Retinal pigment epithelial cell (primary cell): Measurements from ENCODE around the gene BID.

Source experiments
- DNase-seq: peaks from one replicate; pipeline ENCODE4 v3.0.0-alpha.2; 2010; ENCODE audit warnings: low read depth
- H3K4me3 ChIP-seq: 2 replicates; pipeline ENCODE4 v1.5.1; 2011; ENCODE audit warnings: mild to moderate bottlenecking, low read length, control low read depth, moderate library complexity
- TF ChIP-seq, protein P1 (sequence below): conservative IDR thresholded peaks from 2 replicates; pipeline ENCODE4 v1.5.1; 2011; ENCODE audit warnings: low read depth, low read length, control low read depth, inconsistent platforms

BID gene

GRCh38 chr22:17803609-17804270, 29.5 kb upstream of the BID start:
- H3K4me3 ChIP-seq = no peak overlapping the region
- DNase-seq = no peak
- TF ChIP-seq, protein P1, sequence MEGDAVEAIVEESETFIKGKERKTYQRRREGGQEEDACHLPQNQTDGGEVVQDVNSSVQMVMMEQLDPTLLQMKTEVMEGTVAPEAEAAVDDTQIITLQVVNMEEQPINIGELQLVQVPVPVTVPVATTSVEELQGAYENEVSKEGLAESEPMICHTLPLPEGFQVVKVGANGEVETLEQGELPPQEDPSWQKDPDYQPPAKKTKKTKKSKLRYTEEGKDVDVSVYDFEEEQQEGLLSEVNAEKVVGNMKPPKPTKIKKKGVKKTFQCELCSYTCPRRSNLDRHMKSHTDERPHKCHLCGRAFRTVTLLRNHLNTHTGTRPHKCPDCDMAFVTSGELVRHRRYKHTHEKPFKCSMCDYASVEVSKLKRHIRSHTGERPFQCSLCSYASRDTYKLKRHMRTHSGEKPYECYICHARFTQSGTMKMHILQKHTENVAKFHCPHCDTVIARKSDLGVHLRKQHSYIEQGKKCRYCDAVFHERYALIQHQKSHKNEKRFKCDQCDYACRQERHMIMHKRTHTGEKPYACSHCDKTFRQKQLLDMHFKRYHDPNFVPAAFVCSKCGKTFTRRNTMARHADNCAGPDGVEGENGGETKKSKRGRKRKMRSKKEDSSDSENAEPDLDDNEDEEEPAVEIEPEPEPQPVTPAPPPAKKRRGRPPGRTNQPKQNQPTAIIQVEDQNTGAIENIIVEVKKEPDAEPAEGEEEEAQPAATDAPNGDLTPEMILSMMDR = no peak

GRCh38 chr22:17802822-17803221, 28.6 kb upstream of the BID start:
- TF ChIP-seq, protein P1 = no peak
- DNase-seq = no peak
- no peak overlapping the region for H3K4me3 ChIP-seq

GRCh38 chr22:17802411-17802810, 28.1 kb upstream of the BID start:
- TF ChIP-seq, protein P1 = no peak
- no peak overlapping the region for H3K4me3 ChIP-seq
- no peak for DNase-seq

DNA sequence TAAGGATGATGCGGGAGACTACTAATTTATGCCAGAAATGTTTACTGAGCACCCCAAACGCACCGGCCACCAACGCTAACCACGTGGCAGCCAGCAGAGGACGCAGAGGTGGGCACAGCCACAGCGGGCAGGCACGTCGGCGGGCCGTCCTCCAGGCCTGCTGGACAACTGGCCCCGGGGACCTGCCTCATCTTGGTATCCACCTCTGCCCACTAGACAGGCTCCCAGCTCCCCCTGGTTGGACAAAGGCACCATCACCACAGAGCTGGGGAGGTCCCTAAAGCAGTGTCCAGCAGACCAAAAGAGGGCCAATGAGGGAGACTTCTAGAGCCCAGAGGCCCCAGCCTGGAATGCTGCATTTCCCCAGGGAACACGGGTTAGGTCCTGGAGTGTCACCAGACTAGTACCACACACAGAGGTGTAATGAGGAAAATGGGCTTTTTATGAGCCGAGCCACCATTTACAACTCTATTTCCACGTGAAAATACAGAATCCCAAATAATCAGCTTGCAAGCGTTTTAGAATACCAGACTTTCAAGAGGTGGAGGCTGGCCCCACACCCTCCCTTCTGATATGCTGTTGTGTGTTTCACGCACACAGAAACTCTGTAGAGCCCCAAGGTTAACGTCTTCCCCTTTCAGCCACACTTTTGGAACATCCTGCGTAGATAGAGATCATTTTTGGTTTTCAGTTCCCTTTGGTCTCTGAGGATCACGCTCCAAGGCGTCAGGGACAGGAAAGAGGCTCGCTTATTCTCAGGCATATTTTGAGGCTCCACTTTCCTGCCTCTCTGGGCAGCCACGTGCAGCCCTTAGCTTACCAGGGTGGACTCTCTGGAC, 23.7 kb upstream of the BID start:
- no peak overlapping the region for H3K4me3 ChIP-seq
- DNase-seq = no peak
- TF ChIP-seq, protein P1 = no peak

DNA sequence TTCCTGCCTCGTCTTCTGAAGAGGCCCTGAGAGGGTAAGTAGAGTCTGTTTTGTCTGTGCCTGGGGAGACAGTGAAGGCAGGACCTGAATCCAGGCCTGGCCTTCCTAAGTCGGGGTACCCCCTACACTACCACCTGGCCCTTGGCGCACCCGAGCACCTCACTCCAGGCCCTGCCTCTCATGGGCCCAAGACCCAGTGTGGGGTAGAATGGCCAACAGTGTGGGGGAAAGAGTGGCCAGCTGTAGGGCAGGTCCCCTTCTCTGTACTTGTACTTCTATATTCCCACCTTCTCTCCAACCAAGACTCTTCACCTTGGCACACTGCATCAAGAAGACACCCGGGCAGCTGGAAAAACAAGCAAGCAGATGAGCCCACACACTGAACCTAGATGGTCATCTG, 22.4 kb upstream of the BID start:
- TF ChIP-seq, protein P1 = no peak
- DNase-seq = no peak
- H3K4me3 ChIP-seq = no peak overlapping the region

GRCh38 chr22:17795661-17796548, 21.6 kb upstream of the BID start:
- TF ChIP-seq, protein P1 = no peak
- DNase-seq = no peak
- no peak overlapping the region for H3K4me3 ChIP-seq
